Stomach (tissue), 9 donors: ENCODE measurements around the gene IPO4. TPM values are rescaled to one million over a fixed set of nuclear protein-coding genes. Genes with fewer than 3 reads are reported as not detected.

Experiments used
- DNase-seq, 2 donors: peaks; one replicate each; pipeline versions ENCODE4 v3.0.0 to v3.0.0-alpha.2; 2013 to 2019
- H3K27ac ChIP-seq, 5 donors: fragments of 200-600 bp in 4 of 5; sonication (generic) in 4 of 5; one replicate each; pipeline ENCODE4 v1.5.1; 2013 to 2019; ENCODE audit warnings: mild to moderate bottlenecking in 1 of 5, moderate library complexity in 1 of 5
- H3K27me3 ChIP-seq, 3 donors: fragments of 200-600 bp; sonication (generic); one replicate each; pipeline ENCODE4 v1.5.1; 2017 to 2019; ENCODE audit warnings: mixed run types in 1 of 3
- H3K36me3 ChIP-seq, 4 donors: fragments of 200-600 bp; sonication (generic); 1 replicate in 3 of 4; 2 replicates in 1 of 4; pipeline ENCODE4 v1.5.1; 2016 to 2019
- H3K4me1 ChIP-seq, 4 donors: fragments of 200-600 bp; sonication (generic); one replicate each; pipeline ENCODE4 v1.5.1; 2016 to 2019
- H3K4me3 ChIP-seq, 4 donors: fragments of 200-600 bp; sonication (generic) in 3 of 4; one replicate each; pipeline ENCODE4 v1.5.1; 2016 to 2019; ENCODE audit warnings: mild to moderate bottlenecking in 1 of 4
- H3K9me3 ChIP-seq, 4 donors: fragments of 200-600 bp; sonication (generic); one replicate each; pipeline ENCODE4 v1.5.1; 2016 to 2019
- CTCF ChIP-seq, 7 experiments: fragments of 450-650 bp in 4 of 7; fragments of 200-600 bp in 3 of 7; sonication (generic) in 3 of 7; IDR thresholded peaks; one replicate each; pipeline ENCODE4 v1.5.1; 2016 to 2019; ENCODE audit warnings: antibody characterized with exemption in 7 of 7, control low read depth in 2 of 7, mild to moderate bottlenecking in 1 of 7
- EP300 ChIP-seq: sonication (generic); formaldehyde crosslinking; IDR thresholded peaks from one replicate; pipeline ENCODE4 v1.6.1; 2017; ENCODE audit warnings: antibody characterized with exemption
- POLR2A ChIP-seq, 4 donors: fragments of 450-650 bp; IDR thresholded peaks; one replicate each; pipeline ENCODE4 v1.6.1; 2016; ENCODE audit warnings: antibody characterized with exemption in 4 of 4, control low read depth in 2 of 4, mild to moderate bottlenecking in 1 of 4, moderate library complexity in 1 of 4
- POLR2AphosphoS5 ChIP-seq, 3 donors: sonication (generic); formaldehyde crosslinking; IDR thresholded peaks; one replicate each; pipeline ENCODE4 v1.6.1; 2016; ENCODE audit warnings: antibody characterized with exemption in 3 of 3
- WGBS, 5 donors: extraction: QIAGEN DNeasy Blood & Tissue Kit in 3 of 5; methylation state at CpG; one replicate each; pipeline versions ENCODE4 v1.1.5 to v1.1.7; 2013 to 2018; 5-methylcytosine and 5-hydroxymethylcytosine counted together
- intact Hi-C: fragments of 100-400 bp; cut with DNase I; formaldehyde crosslinking; loops from one replicate; pipeline ENCODE4 v1.15.1; 2023; ENCODE audit warnings: low total_unique reads
- polyA plus RNA-seq, 3 donors: library from polyadenylated mRNA; stranded (reverse); fragments of 200-250 nt; gene quantifications; one replicate each; pipeline ENCODE4 v1.2.3, GENCODE V29; 2013
- total RNA-seq, 5 donors: library from RNA; depleted of rRNA; stranded (reverse); fragments of >200 nt; gene quantifications; one replicate each; pipeline versions ENCODE4 v1.1.0 to v1.2.3, GENCODE V29; 2014 to 2016
- donor health status: healthy with polysubstance abuse.
- donor health status: Bipolar disorder and iron deficiency.
- donor health status: healthy.

IPO4 gene
- total and polyA plus RNA-seq, 8 donors, result 9.3 to 227 (median 14.9) TPM

- 83 to 93% (median 86%) methylated on average over 12 of the region's 12 CpGs for WGBS, 5 donors
- peaks cover 0 to 6% (median 2%) of the 10 kb centered on the region in 4 donors for H3K4me1 ChIP-seq
- no peaks in the 10 kb centered on the region for H3K27me3 ChIP-seq
- intact Hi-C loops, result no loop called here
- peaks cover 54 to 100% (median 99%) of the 10 kb centered on the region in 4 donors for H3K36me3 ChIP-seq
- H3K4me3 ChIP-seq, result no peak overlapping the region
- no peak for TF ChIP-seq POLR2AphosphoS5 (IDR thresholded peaks at IDR 0.05)
- TF ChIP-seq CTCF (IDR thresholded peaks at IDR 0.05), result no peak
- no peak for TF ChIP-seq POLR2A (IDR thresholded peaks at IDR 0.05)
- no peak for TF ChIP-seq EP300
- peak overlapping the region in 2 of 5 donors; percentile 67 to 75 for H3K27ac ChIP-seq
- H3K9me3 ChIP-seq, result no peaks in the 10 kb centered on the region
- DNase-seq, result no peak
These were observed 10.0 kb downstream of the IPO4 start for GRCh38 chr14:24178399-24179178.

- no peak overlapping the region for H3K4me3 ChIP-seq
- DNase-seq, result no peak
- intact Hi-C loops, result no loop called here
- H3K27ac ChIP-seq, result no peak overlapping the region
- H3K4me1 ChIP-seq, result peaks cover 0 to 10% (median 6%) of the 10 kb centered on the region in 4 donors
- WGBS, 5 donors, result 90 to 93% (median 92%) methylated on average over 12 to 14 of the region's 14 CpGs
- no peaks in the 10 kb centered on the region for H3K9me3 ChIP-seq
- no peak for TF ChIP-seq CTCF (IDR thresholded peaks at IDR 0.05)
- no peak for TF ChIP-seq EP300
- TF ChIP-seq POLR2A (IDR thresholded peaks at IDR 0.05), result no peak
- no peak for TF ChIP-seq POLR2AphosphoS5 (IDR thresholded peaks at IDR 0.05)
- H3K36me3 ChIP-seq, result peaks cover 47 to 99% (median 94%) of the 10 kb centered on the region in 4 donors
- no peaks in the 10 kb centered on the region for H3K27me3 ChIP-seq
These were observed 10.7 kb downstream of the IPO4 start for GRCh38 chr14:24177891-24178290.

- 80 to 93% (median 84%) methylated on average over 10 to 12 of the region's 12 CpGs for WGBS, 5 donors
- TF ChIP-seq POLR2A (IDR thresholded peaks at IDR 0.05), result no peak
These were observed 11.4 kb downstream of the IPO4 start for GRCh38 chr14:24177041-24177825.

GRCh38 chr14:24176599-24176998 is 12.0 kb downstream of the IPO4 start:
- Histone ChIP-seq H3K9me3 (no peaks in the 10 kb centered on the region), H3K27me3 (no peaks in the 10 kb centered on the region), H3K4me1 (peaks cover 0 to 23% (median 19%) of the 10 kb centered on the region in 4 donors), H3K36me3 (peaks cover 38 to 87% (median 81%) of the 10 kb centered on the region in 4 donors), H3K27ac (no peak overlapping the region), H3K4me3 (no peak overlapping the region)
- TF ChIP-seq CTCF (IDR thresholded peaks at IDR 0.05) (no peak), POLR2A (IDR thresholded peaks at IDR 0.05) (no peak), POLR2AphosphoS5 (IDR thresholded peaks at IDR 0.05) (no peak), EP300 (no peak)
- intact Hi-C loops, result no loop called here
- 82 to 92% (median 85%) methylated on average over 5 of the region's 5 CpGs for WGBS, 5 donors
- no peak for DNase-seq

More at GRCh38 chr14:24177041-24177825, 11.4 kb downstream of the IPO4 start:
- Histone ChIP-seq H3K4me1 (peaks cover 0 to 17% (median 13%) of the 10 kb centered on the region in 4 donors), H3K4me3 (no peak overlapping the region), H3K27me3 (no peaks in the 10 kb centered on the region), H3K9me3 (no peaks in the 10 kb centered on the region), H3K36me3 (peaks cover 42 to 93% (median 87%) of the 10 kb centered on the region in 4 donors), H3K27ac (no peak overlapping the region)
- no peak for DNase-seq
- intact Hi-C loops, result no loop called here
